CD4-positive, alpha-beta T cell (primary cell): Measurements from ENCODE around the gene RUFY3. TPM values are rescaled to one million over a fixed set of nuclear protein-coding genes. Genes with fewer than 3 reads are reported as not detected.
"Not testable (repeated sequence)": the region's sequence is repeated elsewhere in the genome, so short reads cannot be mapped to it uniquely, and the experiment has no call there.

ENCODE experiments used
- ATAC-seq: fragments of 200-7000 bp; cut with Tn5 transposase; one replicate; pipeline ENCODE4 v1.10.0; 2022; ENCODE audit warnings: mild to moderate bottlenecking; ENCODE audit not compliant: poor library complexity
- CTCF ChIA-PET: fragments of 350-600 bp; sonication (Branson Sonifier 250); formaldehyde crosslinking; loops from one replicate; lab custom pipeline; 2021; ENCODE audit warnings: antibody characterized with exemption, inconsistent platforms; lab: Charles Lee
- POLR2A ChIA-PET: fragments of 350-600 bp; sonication (Branson Sonifier 250); formaldehyde crosslinking; loops from one replicate; lab custom pipeline; 2021; ENCODE audit warnings: antibody characterized with exemption, inconsistent platforms; lab: Charles Lee
- DNase-seq, 14 experiments: peaks; one replicate each; pipeline ENCODE4 v3.0.0-alpha.2; 2013 to 2020; ENCODE audit warnings: mixed read lengths in 2 of 14
- H3K27ac ChIP-seq, 2 donors: one replicate each; pipeline versions ENCODE4 v1.5.1 to v1.7.0; 2013; ENCODE audit warnings: low read length in 2 of 2, low read depth in 1 of 2, mild to moderate bottlenecking in 1 of 2
- H3K27me3 ChIP-seq, 2 experiments: 1 replicate in 1 of 2; 2 replicates in 1 of 2; pipeline versions ENCODE4 v1.6.1 to v1.7.0; 2013; ENCODE audit warnings: low read length in 2 of 2, control low read depth in 1 of 2, mild to moderate bottlenecking in 1 of 2, moderate library complexity in 1 of 2; ENCODE audit not compliant: insufficient read depth in 2 of 2, control insufficient read depth in 1 of 2
- H3K36me3 ChIP-seq: one replicate; pipeline ENCODE4 v1.6.1; 2013; ENCODE audit warnings: low read length, control low read depth; ENCODE audit not compliant: insufficient read depth
- H3K4me1 ChIP-seq: one replicate; pipeline ENCODE4 v1.6.1; 2013; ENCODE audit warnings: low read length, control low read depth; ENCODE audit not compliant: insufficient read depth
- H3K4me3 ChIP-seq: one replicate; pipeline ENCODE4 v1.5.1; 2013; ENCODE audit warnings: mild to moderate bottlenecking, low read length, moderate library complexity
- H3K9me3 ChIP-seq, 2 experiments: 1 replicate in 1 of 2; 2 replicates in 1 of 2; pipeline versions ENCODE4 v1.6.1 to v1.7.0; 2013; ENCODE audit warnings: low read length in 2 of 2, mild to moderate bottlenecking in 2 of 2, control low read depth in 1 of 2, moderate library complexity in 1 of 2; ENCODE audit not compliant: control insufficient read depth in 1 of 2, insufficient read depth in 1 of 2
- H3K27ac Mint-ChIP-seq: one replicate; pipeline ENCODE4 v1.8.0; 2020; ENCODE audit warnings: mixed read lengths
- H3K27me3 Mint-ChIP-seq: one replicate; pipeline ENCODE4 v1.8.0; 2021; ENCODE audit warnings: mixed read lengths
- H3K36me3 Mint-ChIP-seq: one replicate; pipeline ENCODE4 v1.8.0; 2021; ENCODE audit warnings: low read depth, mixed read lengths
- H3K4me1 Mint-ChIP-seq: one replicate; pipeline ENCODE4 v1.8.0; 2021; ENCODE audit warnings: low read depth, mixed read lengths
- H3K4me3 Mint-ChIP-seq: one replicate; pipeline ENCODE4 v1.8.0; 2020; ENCODE audit warnings: mild to moderate bottlenecking, mixed read lengths
- H3K9me3 Mint-ChIP-seq: one replicate; pipeline ENCODE4 v1.8.0; 2020; ENCODE audit warnings: mixed read lengths
- intact Hi-C, 2 experiments: fragments of 100-400 bp; cut with DNase I in 1 of 2; cut with micrococcal nuclease in 1 of 2; formaldehyde crosslinking; loops; one replicate each; pipeline versions ENCODE4 v1.15.1 to v1.9.0; 2023 to 2025; cut with DNase I, micrococcal nuclease
- total RNA-seq, 174 experiments: library from RNA in 2 of 174; stranded (reverse) in 2 of 174; gene quantifications; one replicate each; pipeline ENCODE4 v1.2.3 and lab custom pipeline; 2021 to 2026
- TF ChIP-seq, protein P1 (sequence below): fragments of 200-600 bp; IDR thresholded peaks from one replicate; pipeline ENCODE4 v1.8.0; 2022; ENCODE audit warnings: antibody characterized with exemption, mild to moderate bottlenecking

Gene RUFY3
- total RNA-seq, 2 experiments from 2014 or later, result 18.0 to 18.1 TPM

DNA sequence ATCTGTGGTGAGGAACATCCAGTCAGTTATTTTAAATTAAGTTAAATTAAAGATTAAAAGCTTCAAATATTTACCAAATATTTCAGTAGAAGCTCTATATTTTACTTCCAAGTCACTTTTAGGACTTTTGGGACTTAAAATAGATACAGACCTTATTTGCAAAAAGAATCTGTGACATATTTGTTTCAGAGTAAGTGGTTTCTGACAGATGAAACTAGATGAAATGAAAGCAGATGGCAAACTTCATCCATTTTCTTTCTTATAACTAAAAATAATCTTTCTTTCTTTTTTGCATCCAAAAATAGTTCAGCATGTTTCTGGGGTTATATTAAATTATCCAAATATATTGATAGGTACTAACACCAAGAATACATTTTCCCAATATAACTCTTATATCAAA lies 40.1 kb upstream of the RUFY3 start:
- H3K4me1 ChIP-seq, result peaks cover 6% of the 10 kb centered on the region
- H3K36me3 ChIP-seq, result no peaks in the 10 kb centered on the region
- H3K27me3 ChIP-seq, result no peaks in the 10 kb centered on the region
- DNase-seq, result no peak
- H3K9me3 ChIP-seq, result no peaks in the 10 kb centered on the region
- ATAC-seq, result no peak
- ChIA-PET POLR2A (no interaction called here), CTCF (no interaction called here)
- intact Hi-C loops, result loop anchor here in 1 of 2 experiments (10.0 kb wide), 1 partner anchor 313 kb away; the partner anchor contains the start of gene DCK
- Mint-ChIP-seq H3K36me3 (no peaks in the 10 kb centered on the region), H3K4me1 (peaks cover 5% of the 10 kb centered on the region), H3K4me3 (no peak overlapping the region), H3K27me3 (no peaks in the 10 kb centered on the region), H3K27ac (no peak overlapping the region), H3K9me3 (no peaks in the 10 kb centered on the region)
- H3K4me3 ChIP-seq, result no peak overlapping the region
- TF ChIP-seq, protein P1, sequence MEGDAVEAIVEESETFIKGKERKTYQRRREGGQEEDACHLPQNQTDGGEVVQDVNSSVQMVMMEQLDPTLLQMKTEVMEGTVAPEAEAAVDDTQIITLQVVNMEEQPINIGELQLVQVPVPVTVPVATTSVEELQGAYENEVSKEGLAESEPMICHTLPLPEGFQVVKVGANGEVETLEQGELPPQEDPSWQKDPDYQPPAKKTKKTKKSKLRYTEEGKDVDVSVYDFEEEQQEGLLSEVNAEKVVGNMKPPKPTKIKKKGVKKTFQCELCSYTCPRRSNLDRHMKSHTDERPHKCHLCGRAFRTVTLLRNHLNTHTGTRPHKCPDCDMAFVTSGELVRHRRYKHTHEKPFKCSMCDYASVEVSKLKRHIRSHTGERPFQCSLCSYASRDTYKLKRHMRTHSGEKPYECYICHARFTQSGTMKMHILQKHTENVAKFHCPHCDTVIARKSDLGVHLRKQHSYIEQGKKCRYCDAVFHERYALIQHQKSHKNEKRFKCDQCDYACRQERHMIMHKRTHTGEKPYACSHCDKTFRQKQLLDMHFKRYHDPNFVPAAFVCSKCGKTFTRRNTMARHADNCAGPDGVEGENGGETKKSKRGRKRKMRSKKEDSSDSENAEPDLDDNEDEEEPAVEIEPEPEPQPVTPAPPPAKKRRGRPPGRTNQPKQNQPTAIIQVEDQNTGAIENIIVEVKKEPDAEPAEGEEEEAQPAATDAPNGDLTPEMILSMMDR, result no peak
- H3K27ac ChIP-seq, result no peak overlapping the region

DNA sequence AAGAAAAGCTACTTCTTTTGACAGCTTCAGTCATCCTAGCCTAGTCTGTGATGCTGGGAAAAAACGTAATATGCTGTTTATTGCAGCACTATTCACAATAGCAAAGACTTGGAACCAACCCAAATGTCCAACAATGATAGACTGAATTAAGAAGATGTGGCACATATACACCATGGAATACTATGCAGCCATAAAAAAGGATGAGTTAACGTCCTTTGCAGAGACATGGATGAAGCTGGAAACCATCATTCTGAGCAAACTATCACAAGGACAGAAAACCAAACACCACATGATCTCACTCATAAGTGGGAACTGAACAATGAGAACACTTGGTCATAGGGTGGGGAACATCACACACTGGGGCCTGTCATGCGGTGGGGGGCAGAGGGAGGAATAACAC lies 39.6 kb upstream of the RUFY3 start:
- H3K27me3 ChIP-seq, H3K9me3 ChIP-seq, POLR2A ChIA-PET, H3K27ac ChIP-seq, H3K36me3 ChIP-seq, H3K4me3 ChIP-seq, H3K4me3 Mint-ChIP-seq, H3K4me1 Mint-ChIP-seq, H3K27ac Mint-ChIP-seq, CTCF ChIA-PET, H3K27me3 Mint-ChIP-seq, H3K4me1 ChIP-seq, H3K9me3 Mint-ChIP-seq, DNase-seq, H3K36me3 Mint-ChIP-seq, ATAC-seq: not testable (repeated sequence)
- intact Hi-C loops, result loop anchor here in 1 of 2 experiments (10.0 kb wide), 1 partner anchor 313 kb away; the partner anchor contains the start of gene DCK

DNA sequence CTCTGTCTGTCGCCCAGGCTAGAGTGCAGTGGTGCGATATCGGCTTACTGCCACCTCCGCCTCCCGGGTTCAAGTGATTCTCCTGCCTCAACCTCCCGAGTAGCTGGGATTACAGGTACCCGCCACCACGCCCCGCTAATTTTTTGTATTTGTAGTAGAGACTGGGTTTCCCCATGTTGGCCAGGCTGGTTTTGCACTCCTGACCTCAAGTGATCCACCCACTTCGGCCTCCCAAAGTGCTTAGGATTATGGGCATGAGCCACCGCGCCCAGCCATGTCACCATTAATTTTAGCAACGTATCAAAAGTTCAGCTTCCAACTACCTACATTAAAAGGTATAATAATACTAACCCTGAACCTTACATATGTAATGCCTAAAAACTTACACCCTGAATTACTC lies 34.4 kb upstream of the RUFY3 start:
- Histone ChIP-seq H3K4me1 (peaks cover 26% of the 10 kb centered on the region), H3K27ac (peak overlapping the region; percentile 94 to 97), H3K27me3 (no peaks in the 10 kb centered on the region), H3K9me3 (peaks cover 0 to 4% of the 10 kb centered on the region in 2 experiments), H3K4me3 (peak overlapping the region; percentile 74), H3K36me3 (peaks cover 4% of the 10 kb centered on the region)
- Mint-ChIP-seq H3K27ac (peak overlapping the region; percentile 99), H3K4me3 (peak overlapping the region; percentile 91), H3K36me3 (peaks cover 35% of the 10 kb centered on the region), H3K4me1 (peaks cover 45% of the 10 kb centered on the region), H3K9me3 (no peaks in the 10 kb centered on the region), H3K27me3 (no peaks in the 10 kb centered on the region)
- ChIA-PET POLR2A (interaction anchor here (0.6 to 8.0 kb wide), 8 partner anchors 8 to 215 kb away, joined by 3 to 166 read pairs (median 8); partner anchors contain the start of genes GRSF1 and MOB1B), CTCF (interaction anchor here (0.6 to 4.9 kb wide), 5 partner anchors 13 to 217 kb away, joined by 3 to 35 read pairs (median 3); no protein-coding TSS in a partner anchor)
- ATAC-seq (no peak), DNase-seq (peak in 3 of 14 experiments; percentile 4 to 54 (median 20))
- TF ChIP-seq, protein P1, result no peak
- intact Hi-C loops, result loop anchor here in 1 of 2 experiments (10.0 kb wide), 1 partner anchor 307 kb away; the partner anchor contains the start of gene DCK
